ENCODE measurements around the gene LRPPRC. TPM values are rescaled to one million over a fixed set of nuclear protein-coding genes. Genes with fewer than 3 reads are reported as not detected.
A peak's percentile ranks its signal among the peaks of the same experiment; 100 is the strongest.

LRPPRC gene
- total and polyA plus RNA-seq, 9 of the 15 experiments (the other 6 are each of a cell fraction or from before 2014, with no cell fraction given) = 41.5 to 214 (median 138) TPM

GRCh38 chr2:43846140-43846793 lies 149.5 kb downstream of the LRPPRC start (continued):
- no peak for TF ChIP-seq TAF15 (IDR thresholded peaks at IDR 0.05; ENCODE audit: low read depth, low read length)
- no peak for TF ChIP-seq ZNF766 (CRISPR knock-in tag; conservative IDR thresholded peaks at IDR 0.05)
- TF ChIP-seq BMI1 (IDR thresholded peaks at IDR 0.05; ENCODE audit: low read length) = no peak
- no peak for TF ChIP-seq CBFA2T2 (conservative IDR thresholded peaks at IDR 0.05)
- TF ChIP-seq FOXK1 (CRISPR knock-in tag; IDR thresholded peaks at IDR 0.05; ENCODE audit: borderline replicate concordance) = no peak
- no peak for TF ChIP-seq EP400 (IDR thresholded peaks at IDR 0.05)
- no peak for TF ChIP-seq ZNF444 (CRISPR knock-in tag; IDR thresholded peaks at IDR 0.05)
- TF ChIP-seq CREBBP (IDR thresholded peaks at IDR 0.05; ENCODE audit: low read depth, low read length) = no peak
- TF ChIP-seq MBD2 (IDR thresholded peaks at IDR 0.05; ENCODE audit: borderline replicate concordance, low read depth) = no peak

- WGBS (ENCODE audit: insufficient coverage, low coverage, missing lambda C conversion rate) = 0% methylated on average over 1 of the region's 1 CpG
- no peak overlapping the region for H3K27ac ChIP-seq (ENCODE audit: extremely low read depth, low read depth, low read length)
- H4K20me1 ChIP-seq (replicated peaks; ENCODE audit: control insufficient read depth, insufficient read depth, low read length) = no peaks in the 10 kb centered on the region
- POLR2A ChIA-PET = no interaction called here
- intact Hi-C loops (cut with micrococcal nuclease) (no loop called here), in situ Hi-C loops (cut with MboI) (no loop called here)
- H3K9me3 ChIP-seq (replicated peaks; ENCODE audit: control insufficient read depth, insufficient read depth, low read depth, low read length) = no peaks in the 10 kb centered on the region
- H3K36me3 ChIP-seq (ENCODE audit: control insufficient read depth, insufficient read depth, low read length) = no peaks in the 10 kb centered on the region
- no peak overlapping the region for H3K4me2 ChIP-seq (ENCODE audit: insufficient read depth, low read length)
- no peak overlapping the region for H3K4me3 ChIP-seq
- no peaks in the 10 kb centered on the region for H3K79me2 ChIP-seq (ENCODE audit: control insufficient read depth, insufficient read depth, low read length)
- no TSS peak for BruUV-seq (replicated peaks)
- H2AFZ ChIP-seq (ENCODE audit: low read depth, low read length) = no peak overlapping the region
- ATAC-seq (no peak), DNase-seq (ENCODE audit: extremely low read depth in 1 of 4, low spot score in 3 of 4) (peak in 2 of 4 experiments; percentile 4 to 5), FAIRE-seq (no peak)
- H3K4me1 ChIP-seq (replicated peaks in 1 of 2; ENCODE audit: control insufficient read depth in 2 of 2, insufficient read depth in 2 of 2, low read length in 2 of 2) = no peaks in the 10 kb centered on the region
- no peaks in the 10 kb centered on the region for H3K9me1 ChIP-seq (ENCODE audit: control insufficient read depth, insufficient read depth, low read length)
- peaks cover 22 to 54% of the 10 kb centered on the region in 2 experiments for H3K27me3 ChIP-seq (ENCODE audit: control insufficient read depth in 2 of 2, insufficient read depth in 2 of 2, low read length in 2 of 2)
- CTCF ChIA-PET (ENCODE audit: low intra/inter-chr PET ratio) = no interaction called here
- H3K9ac ChIP-seq (ENCODE audit: insufficient read depth in 1 of 2, low read depth in 2 of 2, low read length in 2 of 2) = no peak overlapping the region
- peak; percentile 75 for TF ChIP-seq RBM25 (IDR thresholded peaks at IDR 0.05; ENCODE audit: low read depth, low read length, severe bottlenecking)
- no peak for TF ChIP-seq KAT2B (IDR thresholded peaks at IDR 0.05; ENCODE audit: low read depth, low read length)
Observed at GRCh38 chr2:43845181-43845580, 150.6 kb downstream of the LRPPRC start.

Measured in K562 (cell line).